HG02884 (cell line): Measurements from ENCODE around the gene GNL1.
A peak's percentile ranks its signal among the peaks of the same experiment; 100 is the strongest.

ENCODE experiments used
- ATAC-seq: cut with Tn5 transposase; IDR thresholded peaks from one replicate; pipeline ENCODE4 v1.9.1; 2021; ENCODE audit warnings: mild to moderate bottlenecking, moderate library complexity; ENCODE audit not compliant: unreplicated experiment

Gene GNL1

DNA sequence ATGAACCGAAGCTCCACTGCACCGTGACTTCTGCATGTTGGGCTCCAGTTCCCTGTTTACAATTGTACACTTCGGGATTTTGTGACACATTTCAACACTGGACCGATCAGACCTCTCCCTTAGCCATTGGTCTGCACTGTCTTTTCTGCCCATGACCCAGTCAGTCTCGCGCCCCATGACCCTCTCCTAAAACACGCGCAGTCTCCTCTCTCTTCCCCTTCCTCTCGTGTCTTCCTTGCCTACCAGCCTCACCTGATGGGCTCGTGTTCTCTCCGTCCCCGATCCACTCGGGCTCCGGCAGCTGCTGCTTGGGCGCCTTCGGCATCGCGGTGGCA lies 14.4 kb upstream of the GNL1 start:
- no peak for ATAC-seq

DNA sequence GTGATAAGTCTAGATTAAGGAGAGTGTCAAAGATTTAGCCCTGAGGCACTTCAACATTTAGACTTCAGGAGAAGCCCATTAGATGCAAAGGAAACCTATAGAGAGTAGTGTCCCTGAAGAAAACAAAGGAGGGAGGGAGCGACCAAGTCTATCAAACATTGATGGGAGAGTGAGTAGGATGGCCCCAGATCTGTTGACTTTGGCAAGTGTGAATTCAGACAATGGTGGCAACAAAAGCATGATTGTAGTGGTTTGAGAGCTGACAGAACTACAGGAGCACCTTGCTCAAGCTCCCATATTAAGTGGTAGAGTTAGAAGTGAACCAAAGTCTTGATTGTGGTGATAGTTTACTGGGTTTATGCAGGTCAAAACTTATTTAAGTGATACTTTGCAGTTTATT lies 14.0 kb upstream of the GNL1 start:
- no peak for ATAC-seq

DNA sequence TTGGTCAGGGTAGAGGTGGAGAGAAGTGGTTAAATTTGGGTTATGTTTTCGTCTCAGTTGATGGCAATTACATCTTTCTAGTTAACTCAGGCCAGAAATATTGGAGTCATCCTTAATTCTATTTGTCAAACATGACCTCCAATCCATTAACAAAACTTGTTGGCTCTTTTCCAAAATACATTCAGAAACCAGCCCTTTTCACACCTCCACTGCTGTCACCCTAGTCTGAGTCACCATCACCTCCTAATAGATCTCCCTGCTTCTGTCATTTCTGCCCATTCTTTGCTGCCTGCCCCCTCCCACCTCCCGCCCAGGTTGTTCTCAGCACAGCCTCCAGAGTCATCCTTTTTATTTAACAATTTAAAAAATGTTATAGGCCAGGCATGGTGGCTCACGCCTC lies 12.0 kb upstream of the GNL1 start:
- no peak for ATAC-seq

DNA sequence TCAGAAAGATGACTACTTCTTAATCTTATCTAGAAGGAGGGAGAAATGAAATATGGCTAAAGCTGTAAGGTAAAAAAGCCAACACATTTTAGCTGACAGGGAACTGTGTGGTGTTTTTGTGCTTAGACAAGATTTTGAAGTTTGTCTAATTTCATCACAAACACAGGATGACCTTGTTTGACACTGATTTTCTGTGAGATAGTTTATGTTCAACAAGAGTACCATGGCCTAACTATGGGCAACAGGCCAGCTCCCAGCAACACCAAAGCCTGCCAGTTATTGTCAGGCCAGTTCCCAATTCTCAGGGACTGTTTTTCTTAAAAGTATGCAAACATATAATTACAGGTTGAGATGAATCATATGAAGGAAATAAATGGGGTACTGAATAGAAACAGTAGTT lies 9.5 kb upstream of the GNL1 start:
- ATAC-seq: no peak

DNA sequence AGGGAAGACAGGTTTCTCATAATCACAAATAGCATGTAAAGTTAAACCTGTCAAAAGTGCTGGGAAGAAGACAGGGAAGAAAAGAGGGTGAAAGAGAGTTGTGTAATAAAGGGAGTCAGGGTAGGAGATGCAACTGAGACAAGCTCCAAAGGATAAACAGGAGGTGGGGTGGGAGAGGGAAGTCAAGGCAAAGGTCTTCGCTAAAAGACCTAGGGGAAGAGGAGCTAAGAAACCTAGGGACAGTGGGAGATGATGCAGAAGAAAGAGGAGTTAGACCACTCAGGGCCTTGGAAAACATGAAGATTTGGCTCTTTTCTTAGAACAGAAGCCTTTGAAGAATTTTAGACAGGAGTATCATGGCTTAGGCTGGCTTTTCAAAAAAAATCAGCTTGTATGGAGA lies 7.8 kb upstream of the GNL1 start:
- ATAC-seq: no peak

DNA sequence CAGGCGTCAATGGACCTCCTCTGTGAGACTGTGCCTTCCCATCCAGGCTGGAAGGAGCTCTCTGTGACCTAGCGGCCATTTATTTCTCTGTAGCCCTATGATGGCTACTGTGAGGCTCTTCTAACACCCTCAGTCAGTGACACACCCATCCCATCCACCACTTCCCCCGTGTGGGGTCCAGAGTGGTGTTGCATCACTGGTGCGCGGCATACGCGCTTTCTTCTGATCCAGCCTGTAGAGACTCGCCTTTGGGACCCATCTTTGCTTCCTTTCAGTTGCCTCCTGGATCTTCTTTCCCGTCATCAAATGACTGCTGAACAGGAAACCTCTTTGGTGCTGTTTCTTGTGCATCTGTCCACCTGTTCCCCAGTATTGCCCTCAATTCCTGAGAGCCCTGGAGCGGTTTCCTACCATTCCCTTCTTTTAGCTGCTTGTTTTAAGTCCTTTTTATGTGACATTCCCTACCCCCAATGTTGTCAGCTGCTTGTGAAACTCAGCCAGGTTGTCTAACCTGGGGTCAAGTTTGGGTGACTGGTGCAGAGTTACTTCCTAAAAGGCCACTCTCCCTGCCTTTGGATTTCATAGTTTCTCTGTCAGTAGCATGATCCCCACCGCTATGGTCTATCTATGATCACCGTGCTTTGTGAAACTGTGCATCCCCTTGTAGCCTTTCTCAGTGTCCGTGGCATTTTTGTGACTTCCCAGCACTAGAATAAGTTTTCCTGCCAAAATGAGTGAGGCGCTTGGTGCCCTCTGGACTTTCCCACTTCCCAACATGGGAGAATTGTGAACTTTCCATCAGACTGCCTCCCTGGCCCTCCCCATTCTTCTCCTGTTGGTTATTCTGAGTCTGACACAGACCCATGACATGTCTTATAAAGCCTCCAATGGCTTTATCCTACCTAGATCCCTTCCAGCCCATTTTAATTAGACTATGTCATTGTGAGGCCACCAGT lies 6.5 kb upstream of the GNL1 start:
- ATAC-seq: no peak

DNA sequence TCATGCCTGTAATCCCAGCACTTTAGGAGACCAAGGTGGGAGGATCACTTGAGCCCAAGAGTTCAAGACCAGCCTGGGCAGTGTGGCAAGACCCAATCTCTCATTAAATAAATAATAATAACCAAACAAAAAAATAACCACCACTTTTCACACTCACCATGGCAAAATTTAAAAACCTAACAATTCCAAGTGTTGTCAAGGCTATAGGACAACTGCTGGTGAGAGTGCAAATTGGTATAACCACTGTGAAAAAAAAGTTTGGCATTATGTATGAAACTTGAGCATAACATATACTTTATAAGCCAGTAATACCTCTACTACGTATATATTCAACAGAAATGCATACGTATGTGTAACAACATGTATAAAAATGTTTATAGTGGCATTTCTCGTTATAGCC lies 4.6 kb upstream of the GNL1 start:
- no peak for ATAC-seq

DNA sequence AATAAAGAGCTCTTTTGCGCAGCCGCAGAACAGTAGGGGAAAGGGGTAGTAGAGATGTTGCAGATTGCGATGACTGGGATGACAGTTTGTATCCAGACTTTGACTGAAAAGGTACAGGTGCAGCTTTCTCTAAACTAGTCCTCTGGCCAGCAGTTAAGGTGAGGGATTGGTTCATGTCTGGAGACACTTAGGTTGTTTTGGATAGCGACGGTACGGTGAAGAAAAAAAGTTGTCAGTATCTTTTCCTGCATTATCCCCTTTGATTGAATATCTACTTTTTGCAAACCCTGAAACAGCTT lies 1.3 kb upstream of the GNL1 start:
- no peak for ATAC-seq

DNA sequence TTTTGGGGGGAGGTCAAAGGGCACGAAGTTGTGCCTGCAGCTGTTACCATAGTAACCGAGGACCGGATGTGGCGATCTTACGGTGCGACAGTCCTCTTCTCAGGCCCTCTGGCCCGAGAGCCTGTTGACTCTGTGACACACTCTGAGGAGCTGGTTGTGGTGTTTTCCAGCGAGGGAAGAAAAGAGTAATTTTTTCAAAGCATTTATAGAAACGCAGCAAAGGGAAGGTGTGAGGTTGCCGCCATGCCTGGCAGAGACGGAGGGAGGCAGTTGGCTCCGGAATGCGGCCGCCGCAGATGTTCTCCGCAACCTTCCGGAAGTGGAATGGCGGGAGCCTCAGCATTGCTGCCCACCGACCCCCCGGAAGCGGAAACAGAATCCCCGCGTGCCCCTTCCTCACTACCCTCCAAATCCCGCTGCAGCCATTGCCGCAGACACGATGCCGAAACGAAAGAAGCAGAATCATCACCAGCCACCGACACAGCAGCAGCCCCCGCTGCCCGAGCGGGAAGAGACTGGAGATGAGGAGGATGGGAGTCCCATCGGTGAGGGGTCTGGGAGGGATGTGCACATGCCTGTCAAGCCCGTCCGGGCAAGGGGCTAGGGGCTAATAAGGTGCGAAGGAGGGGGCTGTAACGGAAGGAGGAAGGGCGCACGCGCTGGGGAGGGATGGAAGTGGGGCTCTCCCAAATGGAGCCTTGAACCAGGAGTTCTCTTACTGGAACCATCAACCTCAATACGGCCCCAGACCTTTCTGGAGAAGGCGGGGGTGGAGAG lies 805 bp upstream of the GNL1 start, which contains the start of gene PRR3:
Gene PRR3, plus strand, starts transcription at position 390 of the 777 bp plus-strand sequence. Its CDS starts 50 bp downstream, at position 440.
- ATAC-seq: peak; percentile 55

DNA sequence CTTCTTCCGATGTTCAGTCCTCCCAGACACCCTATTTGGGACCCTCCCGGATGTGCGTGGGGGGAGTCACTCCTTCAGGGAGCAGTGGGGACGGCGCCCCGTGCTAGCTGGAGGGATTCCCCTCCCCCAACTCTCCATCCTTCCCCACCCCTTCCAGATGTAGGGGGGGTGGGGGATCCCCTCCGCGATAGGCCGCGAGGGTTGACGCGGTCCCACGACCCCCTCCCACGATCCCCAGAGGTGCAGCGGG lies 548 bp downstream of the GNL1 start:
- no peak for ATAC-seq

DNA sequence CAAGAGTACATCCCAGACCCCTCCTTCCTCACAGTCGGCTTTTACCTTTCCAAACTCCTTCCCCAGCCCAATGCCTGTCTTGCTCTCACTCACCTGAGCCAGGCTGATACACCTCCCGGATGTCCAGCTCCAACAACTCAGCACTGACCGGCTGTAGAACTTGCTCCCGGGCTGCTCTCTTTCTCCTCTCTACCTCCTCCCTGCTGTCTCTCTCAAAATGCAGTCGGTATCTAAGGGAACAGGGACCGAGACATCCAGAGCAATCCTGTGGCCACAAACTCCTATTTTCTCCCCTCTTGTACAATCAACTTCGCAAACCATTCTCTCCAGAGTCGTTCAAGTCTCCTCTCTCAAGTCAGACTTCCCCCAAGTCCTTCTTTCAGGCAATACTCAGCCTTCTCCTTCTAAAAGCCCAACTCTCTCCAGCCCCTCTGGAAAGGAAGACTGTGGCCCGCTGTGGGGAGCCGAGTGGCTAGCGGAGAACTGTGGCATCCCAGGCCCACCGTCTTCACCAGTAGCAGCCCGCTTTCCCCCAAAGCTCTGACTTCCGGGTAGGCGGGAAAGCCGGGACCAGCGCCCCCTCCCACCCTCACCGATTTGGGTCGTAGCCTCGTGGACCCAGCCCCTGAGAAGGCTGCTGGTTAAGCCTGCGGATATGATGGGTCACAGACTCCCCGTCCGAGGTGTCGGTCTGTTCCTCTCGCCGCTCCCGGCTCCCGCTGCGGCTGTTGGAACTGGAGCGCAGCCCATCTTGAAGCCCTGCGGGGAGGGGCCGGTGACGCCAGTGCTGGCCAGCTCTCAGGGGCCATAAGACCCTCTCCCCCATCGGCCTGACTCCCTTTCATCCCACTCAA lies 1.1 kb downstream of the GNL1 start:
- ATAC-seq: no peak

DNA sequence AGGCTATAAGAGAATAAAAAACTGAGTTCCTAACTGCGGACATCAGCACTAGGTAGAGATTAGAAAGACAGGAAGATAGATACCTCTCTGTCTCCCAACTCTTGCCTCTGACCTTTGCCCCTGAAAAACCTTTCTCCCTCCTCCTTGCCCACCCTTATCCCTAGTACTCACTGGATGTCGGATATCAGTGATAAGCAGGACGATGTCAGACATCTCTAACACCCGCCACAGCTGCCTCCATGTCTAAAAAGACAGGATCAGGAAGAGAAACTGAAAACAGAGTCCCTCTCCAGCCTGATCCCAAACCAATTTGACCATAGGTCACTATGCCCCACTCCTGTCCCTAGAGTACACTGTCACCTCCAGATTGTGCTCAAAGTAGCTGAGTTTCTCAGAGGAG lies 1.9 kb downstream of the GNL1 start:
- no peak for ATAC-seq

DNA sequence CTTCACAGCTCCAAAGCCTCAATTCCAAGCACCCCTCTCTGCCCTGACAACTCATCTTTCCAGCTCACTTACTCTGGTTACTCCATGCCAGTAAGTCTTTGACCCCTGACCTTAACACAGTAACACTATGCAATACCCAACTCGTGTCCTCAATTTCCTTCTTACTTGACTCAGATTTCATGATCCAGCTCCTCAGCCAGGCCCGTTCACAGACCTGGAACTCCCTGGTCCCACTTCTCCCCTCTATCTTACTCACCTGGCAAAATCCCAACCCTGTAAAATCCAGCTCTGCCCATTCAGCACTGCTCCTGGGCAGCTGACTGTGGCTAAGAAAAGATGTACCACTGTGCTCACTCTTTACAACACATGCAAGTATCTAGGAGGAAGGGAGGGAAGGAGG lies 7.9 kb downstream of the GNL1 start:
- ATAC-seq: no peak

DNA sequence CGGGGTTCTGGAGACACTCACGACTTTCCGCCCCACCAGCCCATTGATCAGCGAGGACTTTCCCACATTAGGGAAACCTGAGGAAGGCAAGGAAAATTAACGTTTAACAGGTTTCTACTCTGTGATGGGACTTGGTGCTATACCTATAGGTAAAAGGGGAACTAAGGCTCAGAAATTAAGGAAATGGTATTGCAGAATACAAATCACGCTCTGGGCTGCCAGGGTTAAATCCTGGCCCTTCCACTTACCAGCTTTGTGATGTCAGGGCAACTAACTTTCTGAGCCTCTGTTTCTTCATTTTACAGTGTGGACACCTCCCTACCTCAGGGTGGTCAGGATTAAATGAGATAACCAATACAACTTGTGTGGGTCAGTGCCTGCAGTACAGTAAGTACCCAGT lies 8.8 kb downstream of the GNL1 start:
- no peak for ATAC-seq

DNA sequence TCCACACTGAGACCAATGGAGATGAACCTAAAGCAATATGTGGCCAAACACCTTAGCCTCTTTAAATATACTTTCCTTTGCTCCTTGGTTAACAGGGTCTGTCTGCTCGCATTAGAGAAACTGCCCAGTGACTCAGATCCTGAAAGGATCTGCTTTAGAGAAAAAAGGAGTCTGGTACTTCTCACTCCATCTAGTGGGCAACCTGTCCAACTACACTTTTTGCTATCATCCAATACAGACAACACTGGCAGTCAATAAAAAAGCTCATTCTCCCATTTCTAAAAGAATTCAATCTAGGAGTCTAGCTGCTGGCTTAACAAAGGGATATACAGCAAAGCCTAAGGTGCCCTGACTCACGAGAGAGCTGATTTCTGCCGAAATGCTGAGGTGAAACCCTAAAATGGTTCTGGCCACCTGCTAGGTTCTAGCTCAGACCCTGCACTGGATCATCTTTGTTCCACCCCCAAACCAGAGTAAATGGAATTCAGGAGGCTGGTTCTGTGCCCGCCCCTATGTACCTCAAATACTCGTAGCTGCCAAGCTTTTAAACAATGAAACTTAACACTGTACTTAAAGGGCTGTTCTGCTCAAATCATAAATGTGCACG lies 11.5 kb downstream of the GNL1 start:
- ATAC-seq: no peak

DNA sequence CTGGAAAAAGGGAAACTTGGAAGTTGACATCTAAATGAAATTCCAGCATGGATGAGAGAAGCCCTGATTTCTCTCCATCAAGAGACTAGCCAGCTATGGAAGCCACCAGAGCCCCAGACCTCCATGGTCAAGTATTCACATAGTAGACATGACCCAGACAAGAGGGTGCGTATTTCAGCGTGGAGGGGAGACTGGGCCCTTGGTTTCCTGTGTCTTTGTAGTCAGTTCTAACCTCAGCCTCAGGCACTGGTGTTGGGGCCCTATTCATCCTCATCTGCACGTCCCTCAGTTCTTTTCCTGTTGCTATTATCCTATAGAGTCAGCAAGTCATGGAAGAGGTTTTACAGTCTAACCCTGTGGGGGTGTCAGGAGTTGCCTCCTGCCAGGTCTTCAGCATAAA lies 12.5 kb downstream of the GNL1 start:
- no peak for ATAC-seq

DNA sequence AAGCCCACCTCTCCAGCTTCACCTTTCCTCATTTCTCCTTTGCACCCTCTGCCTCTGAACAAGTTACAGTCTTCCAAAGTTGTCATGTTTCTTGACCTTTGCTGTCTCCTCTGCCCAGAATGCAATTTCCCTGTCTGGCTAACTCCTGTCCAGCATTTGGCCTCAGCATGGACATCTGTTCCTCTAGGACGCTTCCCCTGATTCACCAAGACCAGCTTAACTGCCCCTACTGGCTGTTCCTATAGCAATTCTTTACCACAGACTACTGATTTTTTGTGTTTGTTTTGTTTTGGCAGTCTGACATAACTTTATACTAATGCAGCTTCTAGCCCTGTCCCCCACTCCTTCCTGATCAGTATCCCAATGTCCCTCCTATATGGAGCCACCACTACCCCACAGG lies 13.4 kb downstream of the GNL1 start:
- ATAC-seq: no peak

DNA sequence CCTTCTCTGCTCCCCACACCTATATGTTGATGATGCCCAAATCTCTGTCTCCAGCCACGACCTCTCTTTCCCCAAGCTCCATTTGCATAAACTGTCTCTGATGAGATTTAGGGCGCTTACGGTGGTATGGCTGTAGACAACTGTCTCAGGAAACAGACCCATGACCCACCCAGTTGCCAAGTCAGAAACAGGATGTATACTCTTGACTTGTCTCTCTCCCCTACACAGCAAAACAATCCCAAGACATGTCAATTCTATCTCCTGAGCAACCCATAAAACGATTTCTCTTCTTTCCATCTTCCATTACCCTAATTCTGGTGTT lies 13.9 kb downstream of the GNL1 start:
- no peak for ATAC-seq

DNA sequence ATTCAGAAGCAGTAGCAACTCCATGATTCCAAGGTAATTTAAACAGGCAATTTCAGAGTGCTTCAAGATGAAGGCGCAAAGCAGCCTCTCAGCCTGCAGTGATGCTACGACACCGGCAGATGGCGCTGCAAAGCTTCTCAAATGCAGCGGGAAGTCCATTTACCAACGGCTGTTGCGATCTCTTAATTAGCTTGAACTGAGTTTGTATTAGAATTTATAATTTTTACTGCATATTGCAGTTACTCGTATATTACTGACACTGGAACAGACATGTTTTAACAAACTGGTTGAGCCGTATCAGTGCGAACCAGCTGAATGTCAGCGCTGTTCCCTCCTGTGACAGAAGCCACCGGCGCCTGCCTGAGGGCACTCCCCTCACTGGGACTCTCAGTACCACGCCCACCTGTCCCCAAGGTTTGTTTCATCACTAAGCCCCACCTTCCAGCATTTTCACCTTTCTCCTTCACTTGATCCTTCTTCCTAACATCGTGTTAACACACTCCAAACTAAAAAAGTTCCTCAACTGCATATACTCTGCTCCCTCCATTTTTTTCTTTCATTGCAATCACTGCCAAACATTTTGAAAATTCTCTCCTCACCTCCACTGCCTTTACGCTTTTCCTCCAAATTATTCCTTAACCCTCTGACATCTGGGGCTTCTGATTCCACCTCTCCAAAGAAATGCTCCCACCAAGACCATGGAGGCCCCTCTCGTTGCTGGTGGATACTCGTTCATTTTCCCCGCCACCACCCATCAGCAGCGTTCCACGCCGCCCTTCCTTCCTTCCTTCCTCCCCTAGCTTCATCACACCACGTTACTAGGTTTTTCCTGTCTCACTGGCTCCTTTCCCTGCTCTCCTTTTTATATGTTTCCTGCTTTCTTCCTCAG lies 14.5 kb downstream of the GNL1 start:
- no peak for ATAC-seq

DNA sequence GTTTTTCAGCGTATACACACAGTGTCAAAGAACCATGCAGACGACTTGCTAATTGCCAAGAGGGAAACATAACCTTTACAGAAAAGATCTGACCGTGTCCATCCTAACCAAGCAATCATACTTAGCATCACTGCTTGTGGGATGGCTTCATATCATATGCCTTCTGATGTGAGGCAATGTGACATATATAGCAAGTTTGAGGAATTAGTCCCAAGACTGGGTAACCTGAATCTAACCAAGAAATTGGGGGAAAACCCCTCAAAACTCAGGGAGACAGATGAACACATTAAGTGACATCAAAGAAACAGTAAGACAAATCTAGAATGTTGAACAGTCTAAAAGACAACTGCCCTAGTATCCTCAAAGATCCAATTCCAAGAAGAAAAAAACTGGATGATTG lies 18.4 kb downstream of the GNL1 start:
- ATAC-seq: no peak
